ENCODE data around the gene KRTAP23-1.

Gene KRTAP23-1

GRCh38 chr21:30348506-30348905, at the start of gene KRTAP23-1:
KRTAP23-1 (minus strand) TSS chr21:30348606; CDS start chr21:30348606, 0 bp downstream.
- H3K27me3 ChIP-seq (ENCODE audit: insufficient read depth, low read length): no peaks in the 10 kb centered on the region
- H3K4me1 ChIP-seq (ENCODE audit: control insufficient read depth, insufficient read depth, low read length, unreplicated experiment): no peaks in the 10 kb centered on the region
- no peaks in the 10 kb centered on the region for H3K79me2 ChIP-seq (ENCODE audit: control insufficient read depth, insufficient read depth, low read length, unreplicated experiment)
- no peaks in the 10 kb centered on the region for H3K36me3 ChIP-seq (ENCODE audit: insufficient read depth, low read length)
- H3K27ac ChIP-seq (ENCODE audit: low read depth, low read length): no peak within 1 kb of the TSS
- H2AFZ ChIP-seq (ENCODE audit: low read length, unreplicated experiment): no peak within 1 kb of the TSS
- no peak within 1 kb of the TSS for H3K4me3 ChIP-seq (ENCODE audit: low read depth, low read length)

- no peaks in the 10 kb centered on the region for H3K36me3 ChIP-seq (ENCODE audit: insufficient read depth, low read length)
- no peaks in the 10 kb centered on the region for H3K79me2 ChIP-seq (ENCODE audit: control insufficient read depth, insufficient read depth, low read length, unreplicated experiment)
- no peak within 1 kb of the TSS for H3K27ac ChIP-seq (ENCODE audit: low read depth, low read length)
- no peak within 1 kb of the TSS for H2AFZ ChIP-seq (ENCODE audit: low read length, unreplicated experiment)
- H3K27me3 ChIP-seq (ENCODE audit: insufficient read depth, low read length): no peaks in the 10 kb centered on the region
- no peaks in the 10 kb centered on the region for H3K4me1 ChIP-seq (ENCODE audit: control insufficient read depth, insufficient read depth, low read length, unreplicated experiment)
- no peak within 1 kb of the TSS for H3K4me3 ChIP-seq (ENCODE audit: low read depth, low read length)
Measured at GRCh38 chr21:30395731-30396130, 47.3 kb upstream of the KRTAP23-1 start, which contains the start of gene KRTAP13-1. KRTAP13-1 (plus strand) TSS chr21:30396031; CDS start chr21:30396087, 56 bp downstream.

- H3K27me3 ChIP-seq (ENCODE audit: insufficient read depth, low read length): no peaks in the 10 kb centered on the region
- no peak overlapping the region for H2AFZ ChIP-seq (ENCODE audit: low read length, unreplicated experiment)
- H3K79me2 ChIP-seq (ENCODE audit: control insufficient read depth, insufficient read depth, low read length, unreplicated experiment): no peaks in the 10 kb centered on the region
- H3K4me3 ChIP-seq (ENCODE audit: low read depth, low read length): no peak overlapping the region
- no peaks in the 10 kb centered on the region for H3K4me1 ChIP-seq (ENCODE audit: control insufficient read depth, insufficient read depth, low read length, unreplicated experiment)
- H3K36me3 ChIP-seq (ENCODE audit: insufficient read depth, low read length): no peaks in the 10 kb centered on the region
- no peak overlapping the region for H3K27ac ChIP-seq (ENCODE audit: low read depth, low read length)
Measured at GRCh38 chr21:30391492-30392025, 43.2 kb upstream of the KRTAP23-1 start.

GRCh38 chr21:30382201-30382600, 33.8 kb upstream of the KRTAP23-1 start:
- Histone ChIP-seq H3K27ac (ENCODE audit: low read depth, low read length) (no peak overlapping the region), H3K27me3 (ENCODE audit: insufficient read depth, low read length) (no peaks in the 10 kb centered on the region), H3K4me3 (ENCODE audit: low read depth, low read length) (no peak overlapping the region), H3K4me1 (ENCODE audit: control insufficient read depth, insufficient read depth, low read length, unreplicated experiment) (no peaks in the 10 kb centered on the region), H3K79me2 (ENCODE audit: control insufficient read depth, insufficient read depth, low read length, unreplicated experiment) (no peaks in the 10 kb centered on the region), H3K36me3 (ENCODE audit: insufficient read depth, low read length) (no peaks in the 10 kb centered on the region), H2AFZ (ENCODE audit: low read length, unreplicated experiment) (no peak overlapping the region)

- Histone ChIP-seq H3K79me2 (ENCODE audit: control insufficient read depth, insufficient read depth, low read length, unreplicated experiment) (no peaks in the 10 kb centered on the region), H2AFZ (ENCODE audit: low read length, unreplicated experiment) (no peak within 1 kb of the TSS), H3K36me3 (ENCODE audit: insufficient read depth, low read length) (no peaks in the 10 kb centered on the region), H3K27me3 (ENCODE audit: insufficient read depth, low read length) (no peaks in the 10 kb centered on the region), H3K4me1 (ENCODE audit: control insufficient read depth, insufficient read depth, low read length, unreplicated experiment) (no peaks in the 10 kb centered on the region), H3K4me3 (ENCODE audit: low read depth, low read length) (no peak within 1 kb of the TSS), H3K27ac (ENCODE audit: low read depth, low read length) (no peak within 1 kb of the TSS)
Measured at GRCh38 chr21:30372139-30372770, 23.8 kb upstream of the KRTAP23-1 start, which contains the start of gene KRTAP13-2. KRTAP13-2 (minus strand) TSS chr21:30372271; CDS start chr21:30372213, 58 bp downstream.

- no peak overlapping the region for H2AFZ ChIP-seq (ENCODE audit: low read length, unreplicated experiment)
- no peak overlapping the region for H3K27ac ChIP-seq (ENCODE audit: low read depth, low read length)
- H3K36me3 ChIP-seq (ENCODE audit: insufficient read depth, low read length): no peaks in the 10 kb centered on the region
- H3K27me3 ChIP-seq (ENCODE audit: insufficient read depth, low read length): no peaks in the 10 kb centered on the region
- no peaks in the 10 kb centered on the region for H3K4me1 ChIP-seq (ENCODE audit: control insufficient read depth, insufficient read depth, low read length, unreplicated experiment)
- no peak overlapping the region for H3K4me3 ChIP-seq (ENCODE audit: low read depth, low read length)
- H3K79me2 ChIP-seq (ENCODE audit: control insufficient read depth, insufficient read depth, low read length, unreplicated experiment): no peaks in the 10 kb centered on the region
Measured at GRCh38 chr21:30355906-30356305, 7.5 kb upstream of the KRTAP23-1 start.

GRCh38 chr21:30354308-30355005, 6.1 kb upstream of the KRTAP23-1 start:
- Histone ChIP-seq H3K4me1 (ENCODE audit: control insufficient read depth, insufficient read depth, low read length, unreplicated experiment) (no peaks in the 10 kb centered on the region), H3K36me3 (ENCODE audit: insufficient read depth, low read length) (no peaks in the 10 kb centered on the region), H3K27me3 (ENCODE audit: insufficient read depth, low read length) (no peaks in the 10 kb centered on the region), H3K27ac (ENCODE audit: low read depth, low read length) (no peak overlapping the region), H3K79me2 (ENCODE audit: control insufficient read depth, insufficient read depth, low read length, unreplicated experiment) (no peaks in the 10 kb centered on the region), H3K4me3 (ENCODE audit: low read depth, low read length) (no peak overlapping the region), H2AFZ (ENCODE audit: low read length, unreplicated experiment) (no peak overlapping the region)

GRCh38 chr21:30351534-30351933, 3.1 kb upstream of the KRTAP23-1 start:
- no peaks in the 10 kb centered on the region for H3K27me3 ChIP-seq (ENCODE audit: insufficient read depth, low read length)
- no peaks in the 10 kb centered on the region for H3K79me2 ChIP-seq (ENCODE audit: control insufficient read depth, insufficient read depth, low read length, unreplicated experiment)
- no peak overlapping the region for H3K27ac ChIP-seq (ENCODE audit: low read depth, low read length)
- H3K36me3 ChIP-seq (ENCODE audit: insufficient read depth, low read length): no peaks in the 10 kb centered on the region
- no peak overlapping the region for H2AFZ ChIP-seq (ENCODE audit: low read length, unreplicated experiment)
- H3K4me1 ChIP-seq (ENCODE audit: control insufficient read depth, insufficient read depth, low read length, unreplicated experiment): no peaks in the 10 kb centered on the region
- H3K4me3 ChIP-seq (ENCODE audit: low read depth, low read length): no peak overlapping the region

GRCh38 chr21:30349572-30349971, 1.2 kb upstream of the KRTAP23-1 start:
- Histone ChIP-seq H2AFZ (ENCODE audit: low read length, unreplicated experiment) (no peak overlapping the region), H3K79me2 (ENCODE audit: control insufficient read depth, insufficient read depth, low read length, unreplicated experiment) (no peaks in the 10 kb centered on the region), H3K4me1 (ENCODE audit: control insufficient read depth, insufficient read depth, low read length, unreplicated experiment) (no peaks in the 10 kb centered on the region), H3K4me3 (ENCODE audit: low read depth, low read length) (no peak overlapping the region), H3K27me3 (ENCODE audit: insufficient read depth, low read length) (no peaks in the 10 kb centered on the region), H3K36me3 (ENCODE audit: insufficient read depth, low read length) (no peaks in the 10 kb centered on the region), H3K27ac (ENCODE audit: low read depth, low read length) (no peak overlapping the region)

GRCh38 chr21:30345014-30345413, 3.4 kb downstream of the KRTAP23-1 start:
- H3K4me1 ChIP-seq (ENCODE audit: control insufficient read depth, insufficient read depth, low read length, unreplicated experiment): no peaks in the 10 kb centered on the region
- H2AFZ ChIP-seq (ENCODE audit: low read length, unreplicated experiment): no peak overlapping the region
- H3K79me2 ChIP-seq (ENCODE audit: control insufficient read depth, insufficient read depth, low read length, unreplicated experiment): no peaks in the 10 kb centered on the region
- no peak overlapping the region for H3K4me3 ChIP-seq (ENCODE audit: low read depth, low read length)
- H3K36me3 ChIP-seq (ENCODE audit: insufficient read depth, low read length): no peaks in the 10 kb centered on the region
- H3K27me3 ChIP-seq (ENCODE audit: insufficient read depth, low read length): no peaks in the 10 kb centered on the region
- H3K27ac ChIP-seq (ENCODE audit: low read depth, low read length): no peak overlapping the region
